ENCODE results near the gene ADGRV1. TPM values are rescaled to one million over a fixed set of nuclear protein-coding genes. Genes with fewer than 3 reads are reported as not detected.
"Not testable (repeated sequence)": the region's sequence is repeated elsewhere in the genome, so short reads cannot be mapped to it uniquely, and the experiment has no call there.

ADGRV1 gene
- total RNA-seq, 4 donors from 2014 or later = 1.9 to 11.3 TPM; not detected in 2

DNA sequence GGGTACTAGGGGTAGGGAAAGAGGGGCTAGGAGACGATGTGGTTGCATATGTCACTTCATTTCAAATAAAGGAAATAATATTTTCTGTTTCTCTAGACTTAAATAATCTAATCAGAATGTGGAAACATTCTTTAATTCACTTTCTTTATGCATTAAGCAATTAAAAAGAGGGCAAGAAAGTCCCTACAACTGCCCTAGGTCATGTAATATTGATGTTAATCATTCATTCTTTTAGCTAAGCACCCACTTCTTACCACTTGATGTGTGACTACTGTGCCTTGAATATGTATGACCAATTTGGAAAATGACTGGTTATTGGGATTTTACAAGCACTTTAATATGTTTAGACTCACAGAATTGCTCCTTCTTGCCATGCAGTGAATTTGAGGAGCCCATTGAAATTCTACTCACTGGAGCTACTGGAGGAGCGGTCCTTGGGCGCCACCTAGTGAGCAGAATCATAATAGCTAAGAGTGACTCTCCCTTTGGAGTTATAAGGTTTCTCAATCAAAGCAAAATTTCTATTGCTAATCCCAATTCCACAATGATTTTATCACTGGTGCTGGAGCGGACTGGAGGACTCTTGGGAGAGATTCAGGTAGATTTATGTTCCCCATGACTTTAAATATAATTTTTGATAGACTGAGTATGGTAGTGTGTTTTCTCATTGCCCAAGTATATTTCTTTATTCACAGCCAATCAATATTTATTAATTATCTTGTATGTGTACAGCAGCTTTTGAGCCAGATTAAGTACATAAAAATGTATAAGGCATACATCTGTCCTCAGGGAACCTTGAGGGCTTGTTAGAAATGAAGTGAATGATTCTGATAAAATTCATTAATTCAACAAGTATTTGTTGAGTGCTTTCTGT, 225.1 kb downstream of the ADGRV1 start:
- no peak for TF ChIP-seq POLR2A (IDR thresholded peaks at IDR 0.05)
- TF ChIP-seq, protein P1, sequence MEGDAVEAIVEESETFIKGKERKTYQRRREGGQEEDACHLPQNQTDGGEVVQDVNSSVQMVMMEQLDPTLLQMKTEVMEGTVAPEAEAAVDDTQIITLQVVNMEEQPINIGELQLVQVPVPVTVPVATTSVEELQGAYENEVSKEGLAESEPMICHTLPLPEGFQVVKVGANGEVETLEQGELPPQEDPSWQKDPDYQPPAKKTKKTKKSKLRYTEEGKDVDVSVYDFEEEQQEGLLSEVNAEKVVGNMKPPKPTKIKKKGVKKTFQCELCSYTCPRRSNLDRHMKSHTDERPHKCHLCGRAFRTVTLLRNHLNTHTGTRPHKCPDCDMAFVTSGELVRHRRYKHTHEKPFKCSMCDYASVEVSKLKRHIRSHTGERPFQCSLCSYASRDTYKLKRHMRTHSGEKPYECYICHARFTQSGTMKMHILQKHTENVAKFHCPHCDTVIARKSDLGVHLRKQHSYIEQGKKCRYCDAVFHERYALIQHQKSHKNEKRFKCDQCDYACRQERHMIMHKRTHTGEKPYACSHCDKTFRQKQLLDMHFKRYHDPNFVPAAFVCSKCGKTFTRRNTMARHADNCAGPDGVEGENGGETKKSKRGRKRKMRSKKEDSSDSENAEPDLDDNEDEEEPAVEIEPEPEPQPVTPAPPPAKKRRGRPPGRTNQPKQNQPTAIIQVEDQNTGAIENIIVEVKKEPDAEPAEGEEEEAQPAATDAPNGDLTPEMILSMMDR (IDR thresholded peaks at IDR 0.05) = peak; percentile 62 to 76 (median 68)

DNA sequence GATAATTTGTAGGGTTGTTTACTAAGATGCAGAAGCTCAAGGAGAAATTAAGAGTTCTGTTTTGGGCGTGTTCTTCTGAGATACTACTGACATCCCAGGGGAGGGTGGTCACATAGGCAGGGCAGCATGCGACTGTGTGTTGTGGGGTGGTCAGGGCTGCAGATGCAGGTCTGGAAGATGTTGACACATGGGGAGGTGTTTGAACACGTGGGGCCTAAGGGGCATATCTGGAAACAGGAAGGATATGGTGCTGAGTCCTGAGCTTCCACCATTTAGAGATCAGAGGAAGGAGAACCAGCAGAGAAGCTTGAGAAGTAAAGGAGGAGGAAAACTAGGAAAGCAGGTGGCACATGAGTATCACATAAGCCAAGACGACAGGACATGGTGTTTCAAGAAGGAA, 228.2 kb downstream of the ADGRV1 start:
- DNase-seq = no peak
- H3K27me3 ChIP-seq = no peaks in the 10 kb centered on the region
- no peak overlapping the region for H3K4me3 ChIP-seq
- intact Hi-C loops (cut with DNase I; ENCODE audit: low total_unique reads) = no loop called here
- H3K27ac ChIP-seq = no peak overlapping the region
- no peaks in the 10 kb centered on the region for H3K36me3 ChIP-seq
- no peak for TF ChIP-seq POLR2A (IDR thresholded peaks at IDR 0.05)
- TF ChIP-seq, protein P1 (IDR thresholded peaks at IDR 0.05) = no peak
- H3K9me3 ChIP-seq = no peaks in the 10 kb centered on the region
- H3K4me1 ChIP-seq = no peaks in the 10 kb centered on the region

More for the DNA sequence above, 225.1 kb downstream of the ADGRV1 start:
- no peaks in the 10 kb centered on the region for H3K4me1 ChIP-seq
- H3K27ac ChIP-seq = no peak overlapping the region
- H3K9me3 ChIP-seq = no peaks in the 10 kb centered on the region
- H3K27me3 ChIP-seq = no peaks in the 10 kb centered on the region
- H3K36me3 ChIP-seq = no peaks in the 10 kb centered on the region
- DNase-seq = peak; percentile 35 to 54
- no peak overlapping the region for H3K4me3 ChIP-seq
- intact Hi-C loops (cut with DNase I; ENCODE audit: low total_unique reads) = no loop called here

DNA sequence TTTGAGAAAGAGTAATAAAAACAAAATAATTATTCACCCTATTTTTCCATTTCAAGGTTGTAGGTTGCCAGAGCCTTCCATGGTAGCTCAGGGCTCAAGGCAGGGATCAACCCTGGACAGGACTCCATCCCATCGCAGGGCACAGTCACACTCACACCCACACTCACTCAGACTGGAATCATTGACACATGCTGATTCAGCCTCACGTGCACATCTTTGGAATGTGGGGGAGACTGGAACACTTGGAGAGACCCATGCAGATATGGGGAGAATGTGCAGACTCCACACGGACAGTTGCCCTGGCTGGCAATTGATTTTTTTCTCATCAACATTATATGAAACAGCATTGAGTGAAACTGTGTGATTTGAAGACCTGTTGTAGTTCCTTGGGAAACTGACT, 234.1 kb downstream of the ADGRV1 start:
- TF ChIP-seq, protein P1 (IDR thresholded peaks at IDR 0.05) = no peak
- no peak for TF ChIP-seq POLR2A (IDR thresholded peaks at IDR 0.05)
- intact Hi-C loops (cut with DNase I; ENCODE audit: low total_unique reads) = no loop called here
- H3K4me1 ChIP-seq = no peaks in the 10 kb centered on the region
- DNase-seq = no peak
- no peaks in the 10 kb centered on the region for H3K27me3 ChIP-seq
- no peak overlapping the region for H3K4me3 ChIP-seq
- H3K27ac ChIP-seq = no peak overlapping the region
- H3K9me3 ChIP-seq = no peaks in the 10 kb centered on the region
- H3K36me3 ChIP-seq = no peaks in the 10 kb centered on the region

DNA sequence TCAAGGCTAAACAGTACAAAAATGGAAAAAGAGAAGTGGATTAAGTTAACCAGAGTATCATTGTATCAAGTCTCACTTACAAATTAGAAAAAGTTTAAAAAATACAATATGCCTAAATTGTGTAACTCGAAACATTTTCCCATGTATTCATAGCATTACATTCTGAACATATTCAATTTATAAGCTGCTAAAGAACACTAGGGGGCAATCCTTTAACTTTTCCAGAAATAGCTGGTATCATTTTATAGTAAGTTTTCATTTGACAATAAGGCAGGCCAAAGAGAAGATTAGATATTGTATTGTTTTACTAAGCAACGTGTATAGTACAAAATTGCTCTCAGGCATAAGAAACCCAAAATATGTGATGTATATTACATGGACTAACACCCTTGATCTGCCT, 234.6 kb downstream of the ADGRV1 start:
- H3K27ac ChIP-seq = no peak overlapping the region
- no peaks in the 10 kb centered on the region for H3K9me3 ChIP-seq
- intact Hi-C loops (cut with DNase I; ENCODE audit: low total_unique reads) = no loop called here
- H3K27me3 ChIP-seq = no peaks in the 10 kb centered on the region
- TF ChIP-seq, protein P1 (IDR thresholded peaks at IDR 0.05) = no peak
- TF ChIP-seq POLR2A (IDR thresholded peaks at IDR 0.05) = no peak
- H3K4me3 ChIP-seq = no peak overlapping the region
- H3K4me1 ChIP-seq = no peaks in the 10 kb centered on the region
- DNase-seq = no peak
- no peaks in the 10 kb centered on the region for H3K36me3 ChIP-seq

DNA sequence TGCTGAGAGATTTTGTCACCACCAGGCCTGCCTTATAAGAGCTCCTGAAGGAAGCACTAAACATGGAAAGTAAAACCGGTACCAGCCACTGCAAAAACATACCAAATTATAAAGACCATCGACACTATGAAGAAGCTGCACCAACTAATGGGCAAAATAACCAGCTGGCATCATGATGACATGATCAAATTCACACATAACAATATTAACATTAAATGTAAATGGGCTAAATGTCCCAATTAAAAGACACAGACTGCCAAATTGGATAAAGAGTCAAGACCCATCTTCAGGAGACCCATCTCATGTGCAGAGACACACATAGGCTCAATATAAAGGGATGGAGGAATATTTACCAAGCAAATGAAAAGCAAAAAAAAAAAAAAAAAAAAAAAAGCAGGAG, 238.3 kb downstream of the ADGRV1 start:
- H3K4me3 ChIP-seq; H3K27me3 ChIP-seq; H3K4me1 ChIP-seq; DNase-seq; H3K36me3 ChIP-seq; H3K9me3 ChIP-seq; intact Hi-C loops (cut with DNase I; ENCODE audit: low total_unique reads); H3K27ac ChIP-seq: not testable (repeated sequence)

DNA sequence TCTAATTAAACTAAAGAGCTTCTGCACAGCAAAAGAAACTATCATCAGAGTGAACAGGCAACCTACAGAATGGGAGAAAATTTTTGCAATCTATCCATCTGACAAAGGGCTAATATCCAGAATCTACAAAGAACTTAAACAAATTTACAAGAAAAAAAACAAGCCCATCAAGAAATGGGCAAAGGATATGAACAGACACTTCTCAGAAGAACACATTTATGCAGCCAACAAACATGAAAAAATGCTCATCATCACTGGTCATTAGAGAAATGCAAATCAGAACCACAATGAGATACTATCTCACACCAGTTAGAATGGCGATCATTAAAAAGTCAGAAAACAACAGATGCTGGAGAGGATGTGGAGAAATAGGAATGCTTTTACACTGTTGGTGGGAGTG, 241.5 kb downstream of the ADGRV1 start:
- intact Hi-C loops (cut with DNase I; ENCODE audit: low total_unique reads); DNase-seq; H3K4me3 ChIP-seq; H3K4me1 ChIP-seq; H3K27ac ChIP-seq; H3K36me3 ChIP-seq; H3K9me3 ChIP-seq; H3K27me3 ChIP-seq: not testable (repeated sequence)

DNA sequence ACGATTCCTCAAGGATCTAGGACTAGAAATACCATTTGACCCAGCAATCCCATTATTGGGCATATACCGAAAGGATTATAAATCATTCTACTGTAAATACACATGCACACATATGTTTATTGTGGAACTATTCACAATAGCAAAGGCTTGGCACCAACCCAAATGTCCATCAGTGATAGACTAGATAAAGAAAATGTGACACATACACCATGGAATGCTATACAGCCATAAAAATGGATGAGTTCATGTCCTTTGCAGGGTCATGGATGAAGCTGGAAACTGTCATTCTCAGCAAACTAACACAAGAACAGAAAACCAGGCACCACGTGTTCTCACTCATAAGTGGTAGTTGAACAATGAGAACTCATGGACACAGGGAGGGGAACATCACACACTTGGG, 241.9 kb downstream of the ADGRV1 start:
- H3K36me3 ChIP-seq; DNase-seq; H3K4me1 ChIP-seq; H3K4me3 ChIP-seq; H3K27ac ChIP-seq; H3K9me3 ChIP-seq; H3K27me3 ChIP-seq; intact Hi-C loops (cut with DNase I; ENCODE audit: low total_unique reads): not testable (repeated sequence)
